SW480 (cell line): Measurements from ENCODE around the gene FBN3.

ENCODE experiments used
- DNase-seq: peaks from one replicate; pipeline ENCODE4 v3.0.0-alpha.2; 2016; ENCODE audit warnings: low spot score

The FBN3 gene

GRCh38 chr19:8089664-8090601 lies 59.5 kb downstream of the FBN3 start:
- no peak for DNase-seq

- DNase-seq = peak; percentile 19
These were observed 60.4 kb downstream of the FBN3 start for GRCh38 chr19:8088752-8089663.

- no peak for DNase-seq
These were observed 61.5 kb downstream of the FBN3 start for GRCh38 chr19:8087876-8088275.

DNA sequence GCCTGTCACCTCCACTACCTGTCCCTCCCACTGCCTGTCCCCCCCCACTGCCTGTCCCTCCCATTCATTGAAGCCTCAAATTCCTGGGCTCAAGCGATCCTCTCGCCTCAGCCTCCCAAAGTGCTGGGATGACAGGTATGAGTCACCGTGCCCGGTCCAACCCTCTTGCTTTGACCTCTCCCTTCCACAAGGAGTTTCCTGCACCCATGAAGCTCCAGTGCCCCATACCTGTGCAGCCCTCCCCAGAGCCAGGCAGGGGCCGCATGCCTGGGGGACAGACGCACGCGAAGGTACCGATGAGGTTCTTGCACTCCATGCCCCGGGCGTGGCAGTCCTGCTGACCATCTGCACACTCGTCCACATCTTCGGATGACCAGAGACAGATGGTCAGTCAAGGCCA lies 62.5 kb downstream of the FBN3 start:
- DNase-seq = peak; percentile 21

DNA sequence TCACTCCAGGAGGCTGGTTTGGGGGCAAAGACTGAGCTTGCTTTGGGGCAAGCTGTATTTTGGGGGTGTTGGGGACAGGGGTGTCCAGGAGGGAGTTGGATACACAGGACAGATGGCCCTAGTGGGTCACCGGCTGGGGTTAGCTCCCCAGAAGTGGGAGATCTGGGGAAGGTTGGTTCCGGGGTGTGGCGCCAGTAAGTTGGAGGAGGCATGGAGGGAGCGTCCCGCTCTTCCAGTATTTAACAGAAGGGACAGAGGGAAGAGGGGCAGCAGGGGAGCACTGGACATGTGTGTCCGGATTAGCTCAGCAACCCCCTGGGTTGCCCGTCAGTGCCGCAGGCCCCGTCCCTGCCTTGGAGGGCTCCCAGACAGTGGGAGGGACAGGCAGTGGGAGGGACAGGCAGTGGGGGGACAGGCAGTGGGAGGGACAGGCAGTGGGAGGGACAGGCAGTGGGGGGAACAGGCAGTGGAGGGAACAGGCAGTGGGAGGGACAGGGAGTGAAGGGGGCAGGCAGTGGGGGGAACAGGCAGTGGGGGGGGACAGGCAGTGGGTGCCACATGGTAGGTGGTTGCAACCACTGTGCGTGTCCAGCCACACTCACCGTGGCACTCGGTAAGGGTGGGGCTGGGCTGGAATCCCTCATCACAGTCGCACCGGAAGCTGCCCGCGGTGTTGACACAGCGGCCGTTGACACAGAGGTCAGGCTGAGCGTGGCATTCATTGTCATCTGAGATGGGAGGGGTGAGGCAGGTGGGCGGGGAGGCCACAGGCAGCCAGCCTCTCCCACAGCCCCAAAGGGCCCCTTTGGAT lies 63.6 kb downstream of the FBN3 start:
- DNase-seq = peak; percentile 88

DNA sequence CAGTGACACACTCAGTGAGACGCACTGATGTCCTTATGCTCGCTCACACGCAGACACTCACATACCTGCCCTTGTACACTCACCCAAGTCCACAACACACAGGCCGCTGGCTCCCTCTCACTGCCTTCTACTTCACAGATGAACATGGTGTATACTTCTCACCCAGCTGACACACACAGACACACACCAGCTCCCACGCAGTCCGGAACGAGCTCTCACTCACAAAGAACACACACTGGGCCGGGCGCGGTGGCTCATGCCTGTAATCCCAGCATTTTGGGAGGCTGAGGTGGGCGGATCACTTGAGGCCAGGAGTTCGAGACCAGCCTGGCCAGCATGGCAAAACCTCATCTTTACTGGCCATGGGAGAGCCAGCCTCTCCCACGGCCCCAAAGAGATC lies 65.2 kb downstream of the FBN3 start:
- DNase-seq = no peak

GRCh38 chr19:8083141-8083540 lies 66.3 kb downstream of the FBN3 start:
- no peak for DNase-seq

DNA sequence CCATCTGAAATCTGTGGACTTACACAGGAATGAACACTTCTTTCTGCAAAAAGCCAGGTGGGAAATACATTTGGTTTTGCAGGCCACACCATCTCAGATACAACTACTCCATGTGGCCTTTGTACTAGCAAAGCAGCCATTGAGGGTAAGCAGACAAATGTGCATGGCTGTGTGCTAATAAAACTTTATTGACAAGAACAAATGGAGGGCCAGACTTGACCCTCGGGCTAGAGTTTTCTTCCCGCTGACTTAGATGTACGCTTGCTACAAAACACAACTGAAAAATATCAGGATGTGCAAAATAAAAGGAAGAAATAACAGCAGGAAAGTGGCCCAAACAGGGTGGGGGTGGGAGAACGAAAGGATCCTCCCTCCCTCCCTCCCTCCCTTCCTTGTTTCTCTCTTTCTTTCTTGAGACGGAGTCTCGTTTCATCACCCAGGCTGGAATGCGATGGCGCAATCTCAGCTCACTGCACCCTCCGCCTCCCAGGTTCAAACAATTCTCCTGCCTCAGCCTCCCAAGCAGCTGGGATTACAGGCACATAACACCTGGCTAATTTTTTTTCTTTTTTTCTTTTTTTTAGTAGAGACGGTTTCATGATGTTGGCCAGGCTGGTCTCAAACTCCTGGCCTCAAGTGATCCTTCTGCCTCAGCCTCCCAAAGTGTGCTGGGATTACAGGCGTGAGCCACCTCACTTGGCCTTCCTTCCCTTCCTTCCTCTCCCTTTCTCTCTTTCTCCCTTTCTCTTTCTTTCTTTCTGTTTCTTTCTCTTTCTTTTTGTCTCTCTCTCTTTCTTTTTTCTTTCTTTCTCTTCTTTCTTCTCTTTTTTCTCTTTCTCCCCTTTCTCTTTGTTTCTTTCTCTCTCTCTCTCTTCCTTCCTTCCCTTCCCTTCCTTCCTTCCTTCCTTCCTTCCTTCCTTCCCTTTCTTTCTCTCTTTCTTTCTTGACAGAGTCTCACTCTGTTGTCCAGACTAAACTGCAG lies 67.5 kb downstream of the FBN3 start:
- DNase-seq = no peak

DNA sequence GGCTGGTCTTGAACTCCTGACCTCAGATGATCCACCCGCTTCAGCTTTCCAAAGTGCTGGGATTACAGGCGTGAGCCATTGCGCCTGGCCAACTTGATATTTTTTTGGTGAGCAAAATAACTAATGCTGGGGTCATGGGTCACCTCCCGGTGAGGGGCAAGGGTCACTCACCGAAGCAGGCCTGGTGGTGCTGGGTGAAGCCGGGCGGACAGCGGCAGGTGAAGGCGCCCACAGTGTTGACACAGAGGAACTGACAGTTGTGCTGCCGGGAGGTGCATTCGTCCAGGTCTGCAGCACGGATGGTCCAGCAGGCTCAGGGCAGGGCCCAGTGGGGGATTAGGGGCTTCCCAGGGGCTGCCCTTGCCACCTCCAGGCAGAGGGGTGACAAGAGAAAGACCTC lies 68.6 kb downstream of the FBN3 start:
- no peak for DNase-seq

DNA sequence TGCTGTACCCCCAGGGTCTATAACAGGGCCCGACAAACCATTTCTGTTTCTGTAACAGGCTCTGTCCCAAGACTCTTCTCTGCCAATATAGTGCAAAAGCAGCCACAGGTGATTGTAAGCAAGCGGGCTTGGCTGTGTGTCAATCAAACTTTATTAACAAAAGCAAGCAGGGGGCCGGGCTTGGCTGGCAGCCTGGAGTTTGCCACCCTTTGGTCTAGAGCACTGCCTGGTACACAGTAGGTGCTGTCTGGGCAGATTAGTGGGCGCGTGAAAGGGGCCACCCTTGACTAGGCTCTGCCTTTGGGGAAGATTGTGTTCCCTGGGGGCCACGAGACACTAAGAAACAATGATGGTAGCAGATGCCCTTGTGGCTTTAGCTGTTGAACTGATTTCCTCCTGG lies 69.4 kb downstream of the FBN3 start:
- no peak for DNase-seq

GRCh38 chr19:8075158-8076074 lies 74.0 kb downstream of the FBN3 start:
- DNase-seq = no peak

GRCh38 chr19:8074501-8074900 lies 74.9 kb downstream of the FBN3 start:
- DNase-seq = no peak

DNA sequence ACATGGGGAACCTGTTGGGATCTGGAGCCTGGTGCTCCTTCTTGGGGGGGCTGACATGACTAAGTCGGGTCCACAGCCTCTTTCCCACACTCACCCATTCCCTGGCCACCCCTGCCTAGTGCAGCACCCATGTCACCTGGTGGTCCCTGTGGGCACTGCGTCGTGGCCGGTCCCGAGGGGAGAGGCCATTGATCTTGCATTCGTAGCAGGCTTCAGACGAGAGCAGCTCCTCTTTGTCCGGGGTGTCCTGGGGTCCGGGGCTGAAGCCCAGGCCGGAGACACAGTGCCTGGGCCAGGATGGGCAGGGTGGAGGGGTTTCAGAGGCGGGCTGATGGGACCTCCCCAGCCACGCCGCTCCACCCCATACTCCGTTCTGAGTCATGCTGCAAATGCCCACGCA lies 77.5 kb downstream of the FBN3 start:
- no peak for DNase-seq

GRCh38 chr19:8069096-8069973 lies 80.1 kb downstream of the FBN3 start:
- no peak for DNase-seq

DNA sequence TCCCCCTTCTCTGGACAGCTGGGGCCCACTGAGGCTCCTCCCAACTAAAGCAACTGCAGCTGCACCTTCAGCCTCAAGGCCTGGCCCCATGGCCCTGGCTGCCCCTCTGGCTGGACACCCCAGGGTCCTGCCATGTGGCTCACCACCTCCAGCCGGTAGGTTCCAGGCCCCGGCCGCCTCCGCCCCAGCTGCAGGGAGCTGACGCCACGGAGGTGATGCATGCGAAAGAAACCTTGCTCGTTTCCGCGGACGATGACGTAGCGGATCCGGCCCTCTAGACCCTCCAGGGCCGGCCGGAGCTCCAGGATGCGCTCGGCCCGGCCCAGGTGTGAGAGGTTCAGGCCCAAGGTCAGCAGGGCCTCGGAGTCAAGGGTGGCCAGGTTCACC lies 83.5 kb downstream of the FBN3 start:
- DNase-seq = no peak

DNA sequence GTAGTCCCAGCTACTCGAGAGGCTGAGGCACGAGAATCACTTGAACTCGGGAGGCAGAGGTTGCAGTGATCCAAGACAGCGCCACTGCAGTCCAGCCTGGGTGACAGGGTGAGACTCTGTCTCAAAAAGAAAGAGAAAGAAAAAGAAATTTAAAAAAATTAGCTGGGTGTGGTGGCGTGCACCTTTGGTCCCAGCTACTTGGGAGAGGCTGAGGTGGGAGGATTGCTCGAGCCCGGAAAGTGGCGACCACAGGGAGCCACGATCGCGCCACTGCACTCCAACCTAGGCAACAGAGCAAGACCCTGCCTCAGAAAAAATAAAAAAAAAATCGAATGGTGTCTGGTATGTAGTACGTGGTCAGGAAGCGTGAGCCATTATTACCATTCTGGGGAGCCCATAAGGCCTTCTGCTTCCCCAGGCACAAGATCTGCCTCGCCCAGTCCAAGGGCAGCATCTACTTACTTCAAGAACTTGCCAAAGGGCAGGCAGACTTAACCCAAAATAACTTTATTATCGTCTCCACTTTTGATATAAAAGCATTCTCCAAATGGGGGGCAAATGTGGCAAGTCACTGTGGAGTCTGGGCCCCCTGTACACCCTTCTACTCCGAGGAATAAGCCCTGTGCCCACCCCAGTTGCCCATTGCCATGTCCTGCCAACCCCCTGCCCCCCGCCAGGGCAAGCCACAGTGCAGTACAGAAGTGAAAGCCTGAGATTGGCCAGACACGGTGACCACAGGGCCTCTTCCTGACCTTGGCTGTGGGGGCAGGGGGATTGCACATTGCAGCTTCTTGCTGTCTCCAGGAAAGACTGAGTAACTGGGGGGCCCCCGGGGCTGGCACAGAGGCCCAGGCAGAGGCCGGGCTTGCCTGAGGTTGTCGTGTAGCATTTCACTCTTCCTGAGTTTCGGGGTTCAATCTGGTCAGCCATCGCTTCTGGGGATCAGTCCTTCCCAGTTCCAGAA lies 84.2 kb downstream of the FBN3 start:
- no peak for DNase-seq

DNA sequence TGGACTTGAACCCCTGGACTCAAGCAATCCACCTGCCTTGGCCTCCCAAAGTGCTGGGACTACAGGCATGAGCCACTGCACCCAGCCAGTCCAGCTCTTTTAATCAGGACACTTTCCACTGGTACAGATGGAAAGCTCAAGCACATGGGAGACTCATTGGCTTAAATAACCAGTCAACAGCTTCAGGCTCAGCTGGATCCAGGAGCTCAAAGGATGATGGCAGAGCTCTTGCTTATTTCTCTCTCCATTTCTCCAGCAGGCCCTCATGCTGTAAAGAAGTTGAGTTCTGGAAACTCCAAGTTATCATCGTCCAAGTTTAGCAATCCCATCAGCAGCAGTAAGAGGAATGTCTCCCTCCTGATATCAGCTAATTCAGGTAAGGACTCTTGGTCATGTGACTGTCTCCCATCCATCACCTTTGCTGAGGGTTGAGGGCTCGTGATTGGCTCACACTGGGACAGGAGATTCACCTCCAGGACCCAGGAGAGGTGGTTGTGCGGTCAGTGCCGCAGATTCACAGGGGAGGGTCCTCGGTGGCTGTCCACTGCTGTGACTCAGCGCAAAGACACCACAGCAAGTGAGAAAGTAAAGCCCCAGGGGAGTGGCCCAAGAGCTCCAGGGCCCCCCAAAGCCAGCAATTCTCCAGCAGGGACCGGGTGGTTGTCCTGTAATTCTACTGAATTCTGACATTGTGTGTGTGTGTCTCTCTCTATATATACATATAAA lies 91.7 kb downstream of the FBN3 start:
- DNase-seq = no peak
